C4-2B (cell line): Measurements from ENCODE around the gene KCTD5.
"Not testable (repeated sequence)": the region's sequence is repeated elsewhere in the genome, so short reads cannot be mapped to it uniquely, and the experiment has no call there.

Experiments
- CTCF ChIP-seq: fragments of 450-650 bp; conservative IDR thresholded peaks from 2 replicates; pipeline ENCODE4 v1.5.1; 2017; ENCODE audit warnings: mild to moderate bottlenecking
- ZFX ChIP-seq: fragments of 450-650 bp; IDR thresholded peaks from 2 replicates; pipeline ENCODE4 v1.6.1; 2017

- TF ChIP-seq CTCF, ZFX: not testable (repeated sequence)
Observed at GRCh38 chr16:2654949-2655348, 27.4 kb upstream of the KCTD5 start.
